ENCODE data around the gene VWC2L.

Gene VWC2L

GRCh38 chr2:214410918-214411554, at the start of gene VWC2L:
TSS of gene VWC2L (plus strand) at chr2:214411054. CDS start at chr2:214414194, 3,140 bp downstream.
- DNase-seq = no peak

- DNase-seq = no peak
Observed at GRCh38 chr2:214361116-214361515, 49.7 kb upstream of the VWC2L start.

GRCh38 chr2:214365549-214365948, 45.3 kb upstream of the VWC2L start:
- DNase-seq = no peak

- DNase-seq = no peak
Observed at GRCh38 chr2:214367171-214367570, 43.7 kb upstream of the VWC2L start.

- no peak for DNase-seq
Observed at GRCh38 chr2:214376618-214377285, 34.1 kb upstream of the VWC2L start.

GRCh38 chr2:214377286-214377624, 33.6 kb upstream of the VWC2L start:
- DNase-seq = no peak

GRCh38 chr2:214378455-214379103, 32.3 kb upstream of the VWC2L start:
- DNase-seq = no peak

- DNase-seq = no peak
Observed at GRCh38 chr2:214379227-214379626, 31.6 kb upstream of the VWC2L start.

DNA sequence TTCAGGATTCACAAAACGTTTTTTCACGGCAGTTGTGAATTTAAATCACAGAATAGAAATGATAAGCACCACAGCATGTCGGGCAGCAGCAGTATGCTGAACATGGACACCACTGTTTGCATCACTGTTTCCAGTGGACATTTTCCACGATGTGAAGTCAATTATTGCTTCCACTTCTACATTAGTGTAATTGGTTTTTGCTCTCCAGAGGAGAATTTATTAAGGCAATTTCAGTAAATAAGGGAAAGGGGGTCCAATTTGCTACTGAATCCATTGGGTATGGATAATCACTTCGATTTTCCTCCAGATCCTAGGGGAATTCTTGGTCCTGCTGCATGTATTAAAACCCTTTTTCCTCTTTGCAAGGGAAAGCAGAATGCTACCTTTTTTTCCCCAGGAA, 30.2 kb upstream of the VWC2L start:
- DNase-seq = no peak

GRCh38 chr2:214382229-214382628, 28.6 kb upstream of the VWC2L start:
- DNase-seq = no peak

DNA sequence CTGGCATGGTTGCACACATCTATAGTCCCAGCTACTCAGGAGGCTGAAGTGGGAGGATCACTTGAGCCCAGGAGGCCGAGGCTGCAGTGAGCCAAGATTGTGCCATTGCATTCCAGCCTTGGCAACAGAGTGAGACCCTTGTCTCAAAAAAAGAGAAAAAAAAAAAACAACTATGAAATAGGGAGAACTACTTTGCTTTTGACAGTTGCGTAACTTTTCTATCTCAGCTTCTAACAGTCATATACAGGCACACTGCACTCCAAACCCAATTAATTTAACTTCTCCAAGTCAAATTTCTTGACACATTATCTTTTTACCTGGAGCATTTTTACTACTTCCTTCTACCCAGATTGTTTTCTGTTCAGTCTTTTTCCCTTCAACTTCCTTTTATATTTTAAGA, 24.1 kb upstream of the VWC2L start:
- DNase-seq = no peak

- DNase-seq = no peak
Observed at GRCh38 chr2:214389334-214389733, 21.5 kb upstream of the VWC2L start.

GRCh38 chr2:214393796-214394195, 17.1 kb upstream of the VWC2L start:
- DNase-seq = no peak

DNA sequence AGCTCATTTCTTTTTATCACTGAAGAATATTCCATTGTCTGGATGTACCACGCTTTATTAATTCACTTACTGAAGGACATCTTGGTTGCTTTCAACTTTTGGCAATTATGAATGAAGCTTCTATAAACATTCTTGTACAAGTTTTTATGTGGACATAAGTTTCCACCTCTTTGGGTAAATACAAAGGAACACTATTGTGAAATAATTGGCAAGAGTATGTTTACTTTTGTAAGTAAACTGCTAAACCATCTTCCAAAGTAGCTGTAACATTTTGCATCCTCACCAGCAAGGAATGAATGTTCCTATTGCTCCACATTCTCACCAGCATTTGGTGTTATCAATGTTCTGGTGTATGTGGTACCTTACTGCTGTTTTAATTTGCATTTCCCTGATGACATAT, 15.8 kb upstream of the VWC2L start:
- DNase-seq = no peak

GRCh38 chr2:214401580-214401979, 9.3 kb upstream of the VWC2L start:
- DNase-seq = no peak

GRCh38 chr2:214410128-214410775, 602 bp upstream of the VWC2L start:
- DNase-seq = no peak

- no peak for DNase-seq
Observed at GRCh38 chr2:214412679-214413078, 1.8 kb downstream of the VWC2L start.

DNA sequence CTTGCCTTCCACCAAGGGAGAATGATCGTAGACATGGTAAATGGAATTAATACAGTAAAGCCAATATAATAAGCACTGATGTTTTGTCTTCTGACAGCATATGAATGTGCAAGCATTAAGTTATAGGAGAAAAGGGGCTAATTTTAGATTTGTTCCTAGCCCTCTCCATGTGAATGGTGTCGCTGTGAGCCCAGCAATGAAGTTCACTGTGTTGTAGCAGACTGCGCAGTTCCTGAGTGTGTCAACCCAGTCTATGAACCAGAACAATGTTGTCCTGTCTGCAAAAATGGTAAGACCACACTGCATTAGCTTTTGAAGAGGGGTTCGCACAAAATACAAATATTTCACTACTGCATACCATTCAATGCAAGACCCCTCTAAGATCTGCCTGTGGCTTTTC, 25.6 kb downstream of the VWC2L start:
- DNase-seq = no peak

DNA sequence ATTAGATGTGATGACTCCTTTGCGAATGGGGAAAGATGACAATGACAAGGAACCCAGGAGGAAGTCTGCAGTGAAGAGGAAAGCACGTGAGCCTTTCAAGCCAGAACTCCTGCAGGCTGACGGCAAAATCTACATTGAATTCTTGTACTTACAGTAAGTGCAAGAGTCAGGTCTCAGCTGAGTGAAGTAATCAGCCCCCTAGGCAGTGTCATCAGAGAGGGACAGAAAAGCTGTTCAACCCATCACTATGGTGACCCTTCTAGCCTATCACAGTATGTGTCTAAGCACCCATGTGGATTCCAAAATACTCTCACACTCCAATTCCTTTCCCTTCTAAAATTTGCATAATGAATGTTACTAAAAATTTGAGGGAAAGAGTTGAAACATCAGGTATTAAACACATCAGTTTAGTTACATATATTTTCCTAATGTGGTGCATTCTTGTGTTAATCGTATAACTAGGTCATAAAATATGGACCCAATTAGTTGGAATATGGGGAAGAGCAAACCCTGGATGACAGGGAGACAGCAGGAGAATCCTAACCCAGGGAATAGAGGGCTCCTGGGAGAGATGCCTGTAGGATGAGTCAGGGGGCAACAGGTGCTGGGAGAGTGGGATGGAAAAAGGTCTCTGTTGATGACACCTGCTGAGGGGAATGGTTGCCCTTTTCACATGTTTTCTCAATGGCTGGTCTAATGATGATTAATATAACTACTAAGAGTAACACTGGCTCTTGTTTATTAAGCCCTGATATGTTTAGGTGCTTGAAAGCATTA, 39.5 kb downstream of the VWC2L start:
- no peak for DNase-seq

GRCh38 chr2:214451516-214452275, 40.8 kb downstream of the VWC2L start:
- no peak for DNase-seq

DNA sequence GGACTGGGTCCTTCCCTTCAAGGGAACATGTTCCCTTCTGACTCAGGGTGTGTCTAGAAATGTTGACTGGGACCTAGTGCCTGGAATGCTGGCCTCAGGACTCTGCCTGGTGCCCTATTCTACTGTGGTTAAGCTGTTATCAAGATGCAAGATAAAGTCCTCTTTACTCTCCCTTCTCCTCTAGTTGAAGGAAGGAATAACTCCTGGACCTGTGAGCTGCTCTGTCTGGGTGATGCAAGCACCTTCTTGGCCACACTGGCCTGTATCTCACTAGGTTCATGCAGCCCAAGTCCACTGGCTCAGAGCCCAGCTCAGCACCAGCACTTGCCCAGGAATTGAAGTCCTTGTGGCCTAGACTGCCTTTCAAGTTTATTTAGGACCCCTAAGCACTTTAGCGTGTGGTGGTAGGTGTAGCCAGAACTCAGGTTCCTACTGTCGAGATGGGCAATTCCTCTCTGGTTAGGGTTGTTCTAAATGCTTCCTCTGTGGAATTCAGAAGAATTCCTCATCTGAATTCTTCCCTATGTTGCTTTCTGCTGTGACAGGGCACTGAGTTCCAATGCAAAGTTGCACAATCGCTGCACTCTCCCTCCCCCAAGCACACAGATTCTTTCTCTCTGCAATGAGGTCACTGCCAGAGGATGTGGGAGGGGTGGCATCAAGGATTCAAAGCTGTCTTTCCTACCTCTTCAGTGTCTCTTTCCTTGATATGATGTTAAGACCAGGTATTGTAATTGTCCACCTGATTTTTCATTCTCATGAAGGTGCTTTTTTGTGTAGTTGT, 54.7 kb downstream of the VWC2L start:
- no peak for DNase-seq

- no peak for DNase-seq
Observed at GRCh38 chr2:214469728-214470127, 58.9 kb downstream of the VWC2L start.
